ENCODE measurements around the gene MORN5. TPM values are rescaled to one million over a fixed set of nuclear protein-coding genes. Genes with fewer than 3 reads are reported as not detected.

Gene MORN5
- polyA plus RNA-seq (2011; rRNA removed) (0.17 TPM in 1 of 2 replicates, not detected in the other), polyA plus RNA-seq (2017; fragmentation: RNase III; extraction: RNeasy Plus Mini Kit Qiagen cat#74134 plus additional on column Dnase treatment) (0.18 TPM in 1 of 3 replicates, not detected in the others), polyA minus RNA-seq (2011; rRNA and poly(A)+ RNA removed) (not detected in 2 replicates)
- polyA plus RNA-seq (2012; cell fraction: cytosol; rRNA removed), result not detected in 2 replicates
- not detected in 2 replicates for polyA plus RNA-seq (2012; cell fraction: nucleus; rRNA removed)

DNA sequence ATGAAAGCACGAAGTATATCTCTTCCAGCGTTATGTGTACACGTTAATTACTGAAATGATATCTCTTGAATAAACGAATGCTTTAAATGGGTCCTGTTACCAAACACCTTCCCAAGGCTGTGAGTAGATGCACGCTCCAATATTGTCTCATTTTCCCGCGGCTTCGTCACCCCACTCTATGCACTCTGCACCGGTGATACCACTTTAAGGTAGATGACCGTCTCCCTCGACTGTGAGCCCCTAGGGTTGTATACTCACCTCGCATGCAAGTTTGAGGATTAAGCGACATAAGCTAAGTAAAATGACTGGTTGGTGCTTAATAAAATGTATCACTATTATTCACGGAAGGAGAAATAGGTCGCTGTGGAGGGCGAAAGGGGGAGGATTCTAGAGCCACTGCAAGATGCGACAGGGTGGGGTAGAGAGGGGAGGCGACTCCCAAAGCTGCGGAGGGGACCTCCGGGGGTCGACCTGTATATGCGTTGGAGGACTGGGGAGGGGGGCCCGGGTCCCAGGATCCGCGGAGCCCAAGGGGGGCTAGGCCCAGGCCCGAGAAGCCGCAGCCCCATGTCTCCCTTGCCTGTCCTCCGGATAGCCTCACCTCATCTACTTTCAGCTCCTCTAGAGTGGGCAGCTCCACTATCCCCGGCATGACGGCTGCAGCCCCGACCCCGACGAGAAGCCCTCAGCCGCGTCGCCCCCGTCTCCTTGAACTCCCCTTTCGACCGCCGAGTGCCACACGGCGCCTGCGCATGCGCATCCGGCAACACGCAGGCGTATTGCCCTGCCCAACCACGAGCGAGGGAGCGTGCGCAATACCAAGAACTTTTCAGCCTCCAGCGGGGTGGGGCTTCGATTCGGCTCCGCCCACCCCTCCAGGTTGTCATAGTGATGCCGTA lies at the start of gene MORN5, which contains the start of gene NDUFA8:
Gene MORN5, plus strand, starts transcription at position 883 of the 899 bp plus-strand sequence. CDS start 65 bp downstream, outside the sequence.
Gene NDUFA8, minus strand, starts transcription at position 754 of the 899 bp plus-strand sequence. Its CDS starts 102 bp downstream, at position 652.
- Histone ChIP-seq H3K4me1 (peaks cover 13% of the 10 kb centered on the region; the same call in 1 of the 3 replicates), H3K27ac (peak within 1 kb of the TSS; percentile 91 to 94), H3K4me2 (peak within 1 kb of the TSS; percentile 82), H3K9me3 (peaks cover 13% of the 10 kb centered on the region; the same call in 2 of the 3 replicates), H3K4me3 (peak within 1 kb of the TSS; percentile 95)
- WGBS (ENCODE audit: missing lambda C conversion rate), result 1% methylated on average over 47 of the region's 56 CpGs
- peak; percentile 90 for FAIRE-seq
- peak; percentile 94 to 98 for DNase-seq (ENCODE audit: low read depth in 1 of 2, low spot score in 1 of 2)
- ATAC-seq, result peak; percentile 97
- CTCF ChIA-PET, result interaction anchor here (0.7 to 4.0 kb wide), 16 partner anchors 10 to 305 kb away, joined by 3 to 21 read pairs (median 4); partner anchors contain the start of genes MRRF and RBM18
- POLR2A ChIA-PET, result interaction anchor here (1.0 kb wide), 1 partner anchor 8 kb away, joined by 3 read pairs; no protein-coding TSS in a partner anchor
- TF ChIP-seq CBX8 (IDR thresholded peaks at IDR 0.05), result no peak
- peak; percentile 60; the same call in 1 of the 2 replicates for TF ChIP-seq PHF8 (IDR thresholded peaks at IDR 0.05; ENCODE audit: borderline replicate concordance, low read depth)
- no peak for TF ChIP-seq MAFK (IDR thresholded peaks at IDR 0.05; ENCODE audit: partially characterized antibody)
- TF ChIP-seq NFE2L2 (conservative IDR thresholded peaks at IDR 0.05; ENCODE audit: low read length), result 0 out of 2 replicates have a peak, but pooled peaks have one; percentile 0
- peak; percentile 21 to 63; a peak in 3 of 5 replicates for TF ChIP-seq JUN (IDR thresholded peaks at IDR 0.05)
- TF ChIP-seq CBX2 (IDR thresholded peaks at IDR 0.05; ENCODE audit: borderline replicate concordance, low read depth), result no peak
- TF ChIP-seq HEYL (CRISPR knock-in tag; IDR thresholded peaks at IDR 0.05), result no peak
- TF ChIP-seq RCOR1 (IDR thresholded peaks at IDR 0.05; ENCODE audit: low read depth, low read length), result no peak
- TF ChIP-seq FOSB (CRISPR knock-in tag; IDR thresholded peaks at IDR 0.05), result no peak
- no peak for TF ChIP-seq HDAC2 (IDR thresholded peaks at IDR 0.05)
- TF ChIP-seq, protein P1, sequence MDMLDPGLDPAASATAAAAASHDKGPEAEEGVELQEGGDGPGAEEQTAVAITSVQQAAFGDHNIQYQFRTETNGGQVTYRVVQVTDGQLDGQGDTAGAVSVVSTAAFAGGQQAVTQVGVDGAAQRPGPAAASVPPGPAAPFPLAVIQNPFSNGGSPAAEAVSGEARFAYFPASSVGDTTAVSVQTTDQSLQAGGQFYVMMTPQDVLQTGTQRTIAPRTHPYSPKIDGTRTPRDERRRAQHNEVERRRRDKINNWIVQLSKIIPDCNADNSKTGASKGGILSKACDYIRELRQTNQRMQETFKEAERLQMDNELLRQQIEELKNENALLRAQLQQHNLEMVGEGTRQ (IDR thresholded peaks at IDR 0.05), result no peak
- TF ChIP-seq KDM1A (IDR thresholded peaks at IDR 0.05; ENCODE audit: low read depth), result no peak
- TF ChIP-seq, protein P2, sequence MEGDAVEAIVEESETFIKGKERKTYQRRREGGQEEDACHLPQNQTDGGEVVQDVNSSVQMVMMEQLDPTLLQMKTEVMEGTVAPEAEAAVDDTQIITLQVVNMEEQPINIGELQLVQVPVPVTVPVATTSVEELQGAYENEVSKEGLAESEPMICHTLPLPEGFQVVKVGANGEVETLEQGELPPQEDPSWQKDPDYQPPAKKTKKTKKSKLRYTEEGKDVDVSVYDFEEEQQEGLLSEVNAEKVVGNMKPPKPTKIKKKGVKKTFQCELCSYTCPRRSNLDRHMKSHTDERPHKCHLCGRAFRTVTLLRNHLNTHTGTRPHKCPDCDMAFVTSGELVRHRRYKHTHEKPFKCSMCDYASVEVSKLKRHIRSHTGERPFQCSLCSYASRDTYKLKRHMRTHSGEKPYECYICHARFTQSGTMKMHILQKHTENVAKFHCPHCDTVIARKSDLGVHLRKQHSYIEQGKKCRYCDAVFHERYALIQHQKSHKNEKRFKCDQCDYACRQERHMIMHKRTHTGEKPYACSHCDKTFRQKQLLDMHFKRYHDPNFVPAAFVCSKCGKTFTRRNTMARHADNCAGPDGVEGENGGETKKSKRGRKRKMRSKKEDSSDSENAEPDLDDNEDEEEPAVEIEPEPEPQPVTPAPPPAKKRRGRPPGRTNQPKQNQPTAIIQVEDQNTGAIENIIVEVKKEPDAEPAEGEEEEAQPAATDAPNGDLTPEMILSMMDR (IDR thresholded peaks at IDR 0.05), result no peak
- TF ChIP-seq EHMT2 (IDR thresholded peaks at IDR 0.05; ENCODE audit: low read depth), result no peak
- TF ChIP-seq HOXB13 (CRISPR knock-in tag; IDR thresholded peaks at IDR 0.05; ENCODE audit: low read depth), result no peak
- peak; percentile 94 for TF ChIP-seq POLR2A (IDR thresholded peaks at IDR 0.05; ENCODE audit: low read length)
- no peak for TF ChIP-seq JUNB (IDR thresholded peaks at IDR 0.05)
- TF ChIP-seq, protein P3, sequence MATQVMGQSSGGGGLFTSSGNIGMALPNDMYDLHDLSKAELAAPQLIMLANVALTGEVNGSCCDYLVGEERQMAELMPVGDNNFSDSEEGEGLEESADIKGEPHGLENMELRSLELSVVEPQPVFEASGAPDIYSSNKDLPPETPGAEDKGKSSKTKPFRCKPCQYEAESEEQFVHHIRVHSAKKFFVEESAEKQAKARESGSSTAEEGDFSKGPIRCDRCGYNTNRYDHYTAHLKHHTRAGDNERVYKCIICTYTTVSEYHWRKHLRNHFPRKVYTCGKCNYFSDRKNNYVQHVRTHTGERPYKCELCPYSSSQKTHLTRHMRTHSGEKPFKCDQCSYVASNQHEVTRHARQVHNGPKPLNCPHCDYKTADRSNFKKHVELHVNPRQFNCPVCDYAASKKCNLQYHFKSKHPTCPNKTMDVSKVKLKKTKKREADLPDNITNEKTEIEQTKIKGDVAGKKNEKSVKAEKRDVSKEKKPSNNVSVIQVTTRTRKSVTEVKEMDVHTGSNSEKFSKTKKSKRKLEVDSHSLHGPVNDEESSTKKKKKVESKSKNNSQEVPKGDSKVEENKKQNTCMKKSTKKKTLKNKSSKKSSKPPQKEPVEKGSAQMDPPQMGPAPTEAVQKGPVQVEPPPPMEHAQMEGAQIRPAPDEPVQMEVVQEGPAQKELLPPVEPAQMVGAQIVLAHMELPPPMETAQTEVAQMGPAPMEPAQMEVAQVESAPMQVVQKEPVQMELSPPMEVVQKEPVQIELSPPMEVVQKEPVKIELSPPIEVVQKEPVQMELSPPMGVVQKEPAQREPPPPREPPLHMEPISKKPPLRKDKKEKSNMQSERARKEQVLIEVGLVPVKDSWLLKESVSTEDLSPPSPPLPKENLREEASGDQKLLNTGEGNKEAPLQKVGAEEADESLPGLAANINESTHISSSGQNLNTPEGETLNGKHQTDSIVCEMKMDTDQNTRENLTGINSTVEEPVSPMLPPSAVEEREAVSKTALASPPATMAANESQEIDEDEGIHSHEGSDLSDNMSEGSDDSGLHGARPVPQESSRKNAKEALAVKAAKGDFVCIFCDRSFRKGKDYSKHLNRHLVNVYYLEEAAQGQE (IDR thresholded peaks at IDR 0.05), result no peak
- no peak for TF ChIP-seq ZSCAN20 (CRISPR knock-in tag; IDR thresholded peaks at IDR 0.05)
- TF ChIP-seq FOSL2 (IDR thresholded peaks at IDR 0.05), result no peak
- no peak for TF ChIP-seq FOSL2 (CRISPR knock-in tag; IDR thresholded peaks at IDR 0.05)
- no peak for TF ChIP-seq ZNF302 (CRISPR knock-in tag; IDR thresholded peaks at IDR 0.05)
- no peak for TF ChIP-seq SMC3 (IDR thresholded peaks at IDR 0.05)
- no peak for TF ChIP-seq EP300 (IDR thresholded peaks at IDR 0.05)
- TF ChIP-seq, protein P4, sequence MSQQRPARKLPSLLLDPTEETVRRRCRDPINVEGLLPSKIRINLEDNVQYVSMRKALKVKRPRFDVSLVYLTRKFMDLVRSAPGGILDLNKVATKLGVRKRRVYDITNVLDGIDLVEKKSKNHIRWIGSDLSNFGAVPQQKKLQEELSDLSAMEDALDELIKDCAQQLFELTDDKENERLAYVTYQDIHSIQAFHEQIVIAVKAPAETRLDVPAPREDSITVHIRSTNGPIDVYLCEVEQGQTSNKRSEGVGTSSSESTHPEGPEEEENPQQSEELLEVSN (IDR thresholded peaks at IDR 0.05; ENCODE audit: borderline replicate concordance, low read depth), result 0 out of 2 replicates have a peak, but pooled peaks have one; percentile 39
- TF ChIP-seq SREBF2 (IDR thresholded peaks at IDR 0.05), result no peak
- TF ChIP-seq, protein P5, sequence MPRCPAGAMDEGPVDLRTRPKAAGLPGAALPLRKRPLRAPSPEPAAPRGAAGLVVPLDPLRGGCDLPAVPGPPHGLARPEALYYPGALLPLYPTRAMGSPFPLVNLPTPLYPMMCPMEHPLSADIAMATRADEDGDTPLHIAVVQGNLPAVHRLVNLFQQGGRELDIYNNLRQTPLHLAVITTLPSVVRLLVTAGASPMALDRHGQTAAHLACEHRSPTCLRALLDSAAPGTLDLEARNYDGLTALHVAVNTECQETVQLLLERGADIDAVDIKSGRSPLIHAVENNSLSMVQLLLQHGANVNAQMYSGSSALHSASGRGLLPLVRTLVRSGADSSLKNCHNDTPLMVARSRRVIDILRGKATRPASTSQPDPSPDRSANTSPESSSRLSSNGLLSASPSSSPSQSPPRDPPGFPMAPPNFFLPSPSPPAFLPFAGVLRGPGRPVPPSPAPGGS (IDR thresholded peaks at IDR 0.05), result no peak
- TF ChIP-seq, protein P6, sequence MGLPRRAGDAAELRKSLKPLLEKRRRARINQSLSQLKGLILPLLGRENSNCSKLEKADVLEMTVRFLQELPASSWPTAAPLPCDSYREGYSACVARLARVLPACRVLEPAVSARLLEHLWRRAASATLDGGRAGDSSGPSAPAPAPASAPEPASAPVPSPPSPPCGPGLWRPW (IDR thresholded peaks at IDR 0.05), result no peak
- 0 out of 2 replicates have a peak, but pooled peaks have one; percentile 33 for TF ChIP-seq ESRRA (IDR thresholded peaks at IDR 0.05; ENCODE audit: borderline replicate concordance, low read length)
- TF ChIP-seq ZFP36 (IDR thresholded peaks at IDR 0.05; ENCODE audit: borderline replicate concordance, partially characterized antibody), result no peak
- TF ChIP-seq BHLHE40 (IDR thresholded peaks at IDR 0.05; ENCODE audit: low read depth, low read length), result no peak
- no peak for TF ChIP-seq TFCP2L1 (CRISPR knock-in tag; IDR thresholded peaks at IDR 0.05)
